ENCODE measurements around the gene SERINC5.

The SERINC5 gene

GRCh38 chr5:80254767-80255430 is 949 bp downstream of the SERINC5 start:
- DNase-seq: no peak

DNA sequence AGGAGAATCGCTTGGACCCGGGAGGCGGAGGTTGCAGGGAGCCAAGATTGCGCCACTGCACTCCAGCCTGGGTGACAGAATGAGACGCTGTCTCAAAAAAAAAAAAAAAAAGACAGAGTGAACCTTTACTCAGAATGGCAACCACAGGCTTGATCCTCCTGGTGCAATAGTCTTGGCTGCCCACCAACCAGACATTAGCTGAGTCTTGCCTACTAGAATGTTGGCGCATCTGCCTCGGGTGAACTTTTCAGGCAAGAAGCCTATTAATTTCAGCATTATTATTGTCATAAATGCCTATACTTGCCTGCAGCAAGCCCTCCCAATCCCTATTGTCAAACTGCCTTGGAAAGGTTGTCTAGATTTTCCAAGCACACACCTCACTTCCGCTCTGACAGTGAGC is 4.2 kb downstream of the SERINC5 start:
- no peak for DNase-seq

GRCh38 chr5:80250801-80251200 is 5.0 kb downstream of the SERINC5 start:
- DNase-seq: no peak

DNA sequence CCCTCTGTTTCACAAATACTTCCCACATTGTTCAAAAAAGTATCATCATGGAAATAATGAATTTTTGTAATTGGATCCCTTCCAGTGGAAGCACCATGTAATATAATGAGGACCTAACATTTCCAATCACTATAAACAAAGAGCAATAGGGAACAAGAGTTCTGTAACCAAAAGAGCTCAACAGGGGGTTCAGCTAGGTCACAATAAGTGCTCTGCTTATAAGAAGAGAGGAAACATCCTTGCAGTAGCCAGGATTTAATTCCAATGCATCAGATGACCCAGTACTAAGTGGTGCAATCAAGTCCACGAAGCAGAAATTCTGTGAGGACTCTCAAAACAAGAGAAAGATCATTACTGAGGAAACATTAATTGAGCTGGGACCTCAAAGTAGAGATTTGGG is 5.9 kb downstream of the SERINC5 start:
- no peak for DNase-seq

GRCh38 chr5:80248378-80248777 is 7.5 kb downstream of the SERINC5 start:
- DNase-seq: no peak

DNA sequence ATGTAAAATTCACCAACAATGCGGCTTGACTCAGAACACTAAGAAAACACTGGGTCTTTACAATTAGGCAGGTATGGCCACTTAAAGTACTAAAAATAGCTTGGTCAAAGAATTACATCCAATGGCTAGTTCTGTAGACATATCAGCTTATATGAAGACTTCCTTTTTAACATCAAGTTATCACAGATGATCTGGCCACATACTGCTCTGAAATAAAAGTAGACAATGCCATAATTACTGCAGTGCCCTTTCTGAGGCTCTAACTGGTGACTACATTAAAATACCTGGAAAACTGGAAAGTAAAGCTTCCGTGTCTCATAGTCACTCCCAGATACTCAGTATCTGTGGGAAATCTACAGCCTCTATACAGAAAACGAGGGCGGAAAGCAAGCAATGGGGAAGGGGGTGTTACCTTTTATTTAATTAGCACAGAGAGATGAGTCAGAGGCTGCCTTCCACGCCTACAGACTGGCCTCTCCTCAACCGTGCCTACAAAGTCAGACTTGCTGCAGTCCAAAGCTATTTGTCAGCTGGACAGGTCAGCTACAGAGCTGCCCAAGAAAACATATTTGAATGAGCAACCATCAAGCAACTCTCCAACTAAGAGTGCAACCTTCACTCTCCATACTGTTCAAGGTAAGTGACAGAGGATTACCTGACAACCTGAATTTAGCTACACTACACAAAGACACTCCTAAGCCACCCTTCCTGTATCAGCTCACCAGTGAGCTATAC is 8.7 kb downstream of the SERINC5 start:
- DNase-seq: peak; percentile 50

DNA sequence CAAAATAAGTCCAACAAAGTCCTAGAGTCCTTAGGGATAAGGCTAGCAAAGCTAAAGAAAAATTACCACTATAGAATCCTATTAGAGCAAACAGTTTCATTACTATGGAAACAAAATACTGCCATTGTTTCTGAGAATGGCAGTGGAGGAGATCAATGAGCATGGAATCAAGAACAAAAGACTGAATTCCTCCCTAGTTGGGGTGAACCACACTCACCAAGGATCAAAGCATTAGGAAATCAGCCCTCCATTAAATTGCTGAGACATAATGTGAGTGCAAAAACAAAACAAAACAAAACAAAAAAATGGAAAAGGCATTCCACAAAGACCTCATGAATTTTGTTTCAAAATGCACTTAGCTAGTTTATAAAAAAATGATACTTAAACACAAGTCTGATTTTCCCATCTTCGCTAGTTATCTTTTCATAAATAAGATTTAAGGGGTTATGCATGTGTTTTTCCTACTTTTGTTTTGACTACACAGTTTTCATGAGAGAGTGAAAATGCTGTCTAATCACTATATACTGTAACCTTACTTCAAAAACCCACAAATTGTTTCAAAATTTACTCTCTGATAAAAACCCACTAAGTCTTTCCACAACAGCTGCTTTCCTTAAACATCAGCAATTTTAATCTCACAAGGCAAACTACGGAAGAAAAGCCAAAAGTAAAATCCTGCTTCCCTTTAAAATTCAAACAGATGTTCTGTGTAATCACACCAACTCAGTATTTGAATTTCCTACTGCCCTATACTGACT is 9.7 kb downstream of the SERINC5 start:
- no peak for DNase-seq

GRCh38 chr5:80243567-80243966 is 12.3 kb downstream of the SERINC5 start:
- DNase-seq: no peak

DNA sequence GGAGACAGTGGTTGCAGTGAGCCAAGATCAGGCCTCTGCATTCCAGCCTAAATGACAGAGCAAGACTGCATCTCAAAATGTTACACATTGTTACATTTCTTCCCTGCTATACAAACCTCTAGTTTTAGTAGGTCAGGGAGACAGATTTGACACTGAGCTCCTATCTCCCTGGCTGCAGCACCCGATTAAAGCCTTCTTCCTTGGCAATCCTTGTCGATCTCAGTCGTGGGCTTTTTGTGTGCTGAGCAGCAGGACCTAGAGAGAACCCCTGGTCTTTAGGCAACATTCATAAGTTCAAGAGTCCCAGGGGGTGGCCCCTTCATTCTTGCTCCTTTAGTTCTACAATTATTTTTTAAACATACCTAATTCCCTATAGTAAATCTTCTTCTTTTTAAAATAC is 13.0 kb downstream of the SERINC5 start:
- DNase-seq: no peak

DNA sequence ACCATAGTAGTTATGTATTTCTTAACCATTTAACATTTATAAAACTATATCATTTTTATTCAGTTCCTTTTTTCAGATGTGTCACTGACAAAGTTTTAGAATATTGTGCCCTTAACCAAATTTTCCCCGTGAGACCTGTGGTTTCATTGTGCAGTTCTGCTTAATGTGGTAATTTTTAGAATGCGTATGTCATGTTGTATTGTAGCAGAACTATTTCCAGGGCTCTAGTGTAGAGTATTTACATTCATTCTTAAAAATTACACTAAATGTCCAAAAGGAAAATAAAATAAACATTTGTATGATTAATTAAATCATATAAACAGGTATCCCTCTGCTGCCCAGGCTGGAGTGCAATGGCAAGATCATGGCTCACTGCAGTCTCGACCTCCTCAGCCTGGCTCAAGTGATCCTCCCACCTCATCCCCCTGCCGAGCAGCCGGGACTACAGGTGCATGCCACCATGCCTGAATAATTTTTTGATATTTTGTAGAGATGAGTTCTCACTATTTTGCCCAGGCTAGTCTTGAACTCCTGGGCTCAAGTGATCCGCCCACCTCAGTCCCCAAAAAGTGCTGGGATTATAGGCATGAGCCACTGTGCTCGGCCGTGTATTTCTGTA is 15.4 kb downstream of the SERINC5 start:
- no peak for DNase-seq

DNA sequence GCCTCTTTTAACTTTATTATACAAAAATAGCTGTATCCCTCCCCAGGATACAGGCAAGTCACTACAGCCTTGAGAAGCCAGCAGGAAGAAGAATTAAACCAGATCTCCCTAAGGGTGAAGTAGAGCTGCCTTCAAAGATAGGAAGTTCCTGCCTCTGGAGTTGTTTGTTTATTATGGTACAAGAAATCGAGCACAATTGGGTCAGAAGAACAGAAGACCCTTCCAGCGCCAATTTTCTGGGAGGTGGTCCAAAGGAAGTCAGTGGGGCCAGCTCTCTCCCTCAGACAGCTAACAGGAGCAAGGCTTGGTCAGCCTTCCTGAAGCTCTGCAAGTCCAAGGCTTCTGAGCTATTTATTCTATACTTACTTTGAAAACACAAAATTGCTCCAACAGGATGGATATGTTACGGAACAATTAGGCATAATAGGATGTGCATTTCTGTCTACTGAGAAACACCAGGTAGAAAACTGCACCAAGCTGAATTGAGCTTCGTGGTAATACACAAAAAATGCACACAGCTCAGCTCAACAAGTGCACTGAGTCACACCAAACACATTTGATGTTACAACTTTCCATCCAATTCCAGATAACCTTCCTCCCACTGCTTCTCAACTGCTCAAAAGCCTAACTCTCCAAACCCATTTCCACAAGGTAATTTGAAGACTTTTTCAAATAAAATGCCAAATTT is 16.0 kb downstream of the SERINC5 start:
- DNase-seq: no peak

DNA sequence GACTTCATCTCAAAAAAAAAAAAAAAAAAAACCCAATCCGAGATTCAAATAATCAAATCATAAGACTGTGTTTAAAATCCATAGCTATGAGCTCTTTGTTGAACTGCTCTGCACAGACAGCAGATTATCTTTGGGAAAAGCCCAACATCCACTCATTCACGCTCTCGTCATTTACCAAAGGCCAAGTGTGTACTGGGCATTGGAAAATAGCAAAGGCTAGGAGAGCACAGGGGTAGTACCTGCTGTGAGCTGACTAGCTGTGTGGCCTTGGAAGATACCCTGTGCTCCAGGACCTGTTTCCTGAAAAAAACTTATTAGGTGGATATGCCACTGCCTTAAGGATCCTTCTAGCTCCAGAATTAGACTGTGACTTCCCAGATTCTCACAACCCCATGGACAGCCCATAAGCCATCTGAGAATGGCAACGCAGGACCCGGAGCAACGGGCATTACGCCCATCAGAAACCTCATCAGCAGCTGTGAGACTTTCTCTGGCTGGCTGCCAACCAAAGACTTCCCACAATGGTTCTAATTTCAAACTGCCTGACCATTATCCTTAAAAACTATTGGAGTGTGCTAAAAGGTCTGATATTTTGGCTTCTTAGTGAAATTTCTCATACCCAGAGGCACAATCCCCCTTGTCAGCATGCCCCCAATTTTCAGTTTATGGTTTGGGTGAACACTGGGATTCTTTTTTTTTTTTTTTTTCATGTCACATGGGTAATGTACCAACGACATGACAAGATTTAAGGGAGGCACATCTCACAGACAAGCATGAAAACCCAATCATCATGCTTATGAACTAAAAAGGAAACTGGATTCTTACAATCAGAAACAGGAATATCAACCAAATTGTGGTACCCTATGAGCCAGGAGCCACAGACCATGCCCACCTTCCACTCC is 16.8 kb downstream of the SERINC5 start:
- no peak for DNase-seq

DNA sequence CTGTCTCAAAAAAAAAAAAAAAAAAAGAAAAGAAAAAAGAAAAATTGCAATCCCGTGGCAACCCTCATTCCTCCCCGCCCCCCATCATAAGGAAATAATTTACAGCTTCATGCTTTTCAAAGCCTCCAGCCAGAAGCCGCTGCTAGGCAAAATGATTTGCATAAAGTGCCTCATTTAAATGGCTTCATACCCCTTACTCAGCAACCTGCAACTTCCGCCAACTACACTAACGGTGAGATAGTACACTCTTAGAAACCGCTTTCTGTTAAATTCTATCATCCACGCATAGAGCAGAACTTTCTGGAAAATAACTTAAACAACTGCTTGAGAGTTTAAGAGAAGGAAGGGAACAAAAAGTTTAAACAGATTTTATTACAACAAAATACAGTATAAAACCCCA is 17.8 kb downstream of the SERINC5 start:
- no peak for DNase-seq

- no peak for DNase-seq
These were observed 18.6 kb downstream of the SERINC5 start for GRCh38 chr5:80237243-80237642.

GRCh38 chr5:80234116-80234948 is 21.5 kb downstream of the SERINC5 start:
- no peak for DNase-seq

- no peak for DNase-seq
These were observed 24.2 kb downstream of the SERINC5 start for GRCh38 chr5:80231693-80232092.

DNA sequence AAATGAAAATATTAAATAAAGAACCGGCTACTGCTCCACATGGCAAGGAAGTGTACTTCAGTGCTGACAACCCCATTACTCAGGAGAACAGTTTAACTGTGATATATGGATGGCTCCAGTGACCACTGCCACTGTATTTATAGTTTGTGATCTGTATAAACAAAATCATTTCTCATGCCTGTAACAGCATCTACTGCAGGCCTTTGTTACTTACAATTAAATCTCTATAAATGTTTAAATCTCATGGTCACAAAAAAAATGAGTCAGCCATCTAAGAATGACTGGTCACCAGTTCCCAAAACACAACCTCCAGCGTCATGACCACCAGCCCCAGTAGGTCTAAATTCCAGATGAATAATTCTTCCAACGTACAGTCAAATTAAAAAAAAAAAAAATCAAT is 24.6 kb downstream of the SERINC5 start:
- DNase-seq: no peak

DNA sequence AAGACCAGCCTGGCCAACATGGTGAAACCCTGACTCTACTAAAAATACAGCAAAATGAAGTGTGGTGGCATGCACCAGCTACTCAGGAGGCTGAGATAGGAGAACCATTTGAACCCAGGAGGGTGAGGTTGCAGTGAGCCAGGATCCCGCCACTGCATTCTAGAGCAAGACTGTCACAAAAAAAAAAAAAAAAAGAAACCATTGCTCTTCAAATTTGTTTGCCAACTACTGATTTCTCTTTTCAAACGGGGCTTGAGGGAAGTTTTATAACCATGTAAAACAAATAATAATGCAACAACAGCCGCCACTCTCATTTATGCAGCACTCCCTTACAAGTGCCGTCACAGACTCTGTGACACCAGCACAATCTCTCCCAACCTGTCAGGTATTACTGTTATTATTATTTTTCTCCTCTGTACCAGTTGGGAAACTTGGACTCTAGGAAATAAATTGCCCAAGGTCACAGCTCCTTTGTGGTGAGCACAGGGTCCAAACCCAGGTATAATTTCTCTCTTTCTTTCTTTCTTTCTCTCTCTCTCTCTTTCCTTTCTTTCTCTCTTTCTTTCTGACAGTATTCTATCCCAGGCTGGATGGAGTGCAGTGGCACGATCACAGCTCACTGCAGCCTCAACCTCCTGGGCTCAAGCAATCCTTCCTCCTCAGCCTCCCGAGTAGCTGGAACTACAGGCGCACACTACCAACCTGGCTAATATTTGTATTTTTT is 25.4 kb downstream of the SERINC5 start:
- DNase-seq: no peak

DNA sequence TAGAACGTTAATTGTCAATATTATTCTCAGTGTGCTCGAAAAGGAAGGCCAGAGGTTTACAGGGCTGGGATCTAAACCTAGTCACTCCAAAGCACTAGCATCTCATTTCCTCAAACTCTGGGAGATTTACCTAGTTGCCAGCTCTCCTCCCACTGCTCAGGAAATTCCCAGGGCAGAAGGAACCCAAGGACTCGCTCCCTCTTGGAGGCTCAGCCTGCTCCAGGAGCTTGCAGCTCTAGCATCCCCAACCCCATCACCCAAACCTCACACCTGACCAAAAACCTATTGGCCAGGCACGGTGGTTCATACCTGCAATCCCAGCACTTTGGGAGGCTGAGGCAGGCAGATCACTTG is 26.0 kb downstream of the SERINC5 start:
- no peak for DNase-seq

DNA sequence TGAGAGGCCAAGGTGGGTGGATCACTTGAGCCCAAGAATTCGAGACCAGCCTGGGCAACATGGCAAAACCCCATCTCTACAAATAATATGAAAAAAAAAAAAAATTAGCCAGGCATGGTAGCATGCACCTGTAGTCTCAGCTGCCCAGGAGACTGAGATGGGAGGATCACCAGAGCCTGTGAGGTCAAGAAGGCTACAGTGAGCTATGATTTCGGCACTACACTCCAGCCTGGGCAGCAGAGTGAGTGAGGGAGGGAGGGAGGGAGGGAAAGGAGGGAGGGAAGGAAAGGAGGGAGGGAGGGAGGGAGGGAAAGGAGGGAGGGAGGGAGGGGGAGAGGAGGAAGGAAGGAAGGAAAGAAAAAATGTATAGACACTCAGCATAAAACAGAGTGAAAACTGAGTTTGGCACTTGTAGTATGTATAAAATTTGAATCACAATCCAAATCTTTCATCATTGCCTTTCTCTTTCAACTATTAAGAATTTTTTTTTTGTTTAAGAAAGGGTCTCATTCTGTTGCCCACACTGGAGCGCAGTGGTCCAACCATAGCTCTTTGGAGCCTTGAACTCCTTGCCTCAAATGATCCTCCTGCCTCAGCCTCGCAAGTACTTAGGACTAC is 27.8 kb downstream of the SERINC5 start:
- no peak for DNase-seq

All from activated CD4-positive, CD25-positive, alpha-beta regulatory T cell treated with anti-CD3 and anti-CD28 coated beads, Interleukin-2, amount 50 U/mL, for 72 hours (primary cell).